Esophagus muscularis mucosa (tissue), 3 donors: Measurements from ENCODE around the gene KIF3B.

Experiments
- EP300 ChIP-seq: sonication (generic); formaldehyde crosslinking; IDR thresholded peaks from one replicate; pipeline ENCODE4 v1.6.1; 2017; ENCODE audit warnings: antibody characterized with exemption
- TF ChIP-seq, protein P1 (sequence below), 3 experiments: fragments of 200-600 bp in 2 of 3; fragments of 450-650 bp in 1 of 3; sonication (generic) in 2 of 3; IDR thresholded peaks; one replicate each; pipeline ENCODE4 v1.5.1; 2017 to 2019; ENCODE audit warnings: antibody characterized with exemption in 3 of 3, mild to moderate bottlenecking in 2 of 3, moderate library complexity in 1 of 3

DNA sequence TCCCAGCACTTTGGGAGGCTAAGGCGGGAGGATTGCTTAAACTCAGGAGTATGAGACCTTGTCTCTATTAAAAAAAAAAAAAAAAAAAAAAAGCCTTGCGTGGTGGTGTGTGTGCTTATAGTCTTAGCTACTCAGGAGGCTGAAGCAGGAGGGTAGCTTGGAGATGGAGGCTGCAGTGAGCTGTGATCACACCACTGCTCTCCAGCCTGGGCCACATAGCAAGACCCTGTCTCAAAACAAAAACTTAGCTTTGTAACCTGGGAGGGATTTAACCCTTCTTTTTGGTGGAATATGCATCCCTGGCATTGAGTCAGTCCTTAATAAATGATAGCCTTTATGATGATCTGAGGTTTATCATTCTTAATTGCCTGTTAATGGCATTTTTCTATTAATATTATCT lies 93.4 kb downstream of the KIF3B start:
- no peak for TF ChIP-seq EP300
- TF ChIP-seq, protein P1, sequence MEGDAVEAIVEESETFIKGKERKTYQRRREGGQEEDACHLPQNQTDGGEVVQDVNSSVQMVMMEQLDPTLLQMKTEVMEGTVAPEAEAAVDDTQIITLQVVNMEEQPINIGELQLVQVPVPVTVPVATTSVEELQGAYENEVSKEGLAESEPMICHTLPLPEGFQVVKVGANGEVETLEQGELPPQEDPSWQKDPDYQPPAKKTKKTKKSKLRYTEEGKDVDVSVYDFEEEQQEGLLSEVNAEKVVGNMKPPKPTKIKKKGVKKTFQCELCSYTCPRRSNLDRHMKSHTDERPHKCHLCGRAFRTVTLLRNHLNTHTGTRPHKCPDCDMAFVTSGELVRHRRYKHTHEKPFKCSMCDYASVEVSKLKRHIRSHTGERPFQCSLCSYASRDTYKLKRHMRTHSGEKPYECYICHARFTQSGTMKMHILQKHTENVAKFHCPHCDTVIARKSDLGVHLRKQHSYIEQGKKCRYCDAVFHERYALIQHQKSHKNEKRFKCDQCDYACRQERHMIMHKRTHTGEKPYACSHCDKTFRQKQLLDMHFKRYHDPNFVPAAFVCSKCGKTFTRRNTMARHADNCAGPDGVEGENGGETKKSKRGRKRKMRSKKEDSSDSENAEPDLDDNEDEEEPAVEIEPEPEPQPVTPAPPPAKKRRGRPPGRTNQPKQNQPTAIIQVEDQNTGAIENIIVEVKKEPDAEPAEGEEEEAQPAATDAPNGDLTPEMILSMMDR (IDR thresholded peaks at IDR 0.05), result no peak
